Stimulated activated CD4-positive, alpha-beta T cell treated with anti-CD3 and anti-CD28 coated beads, TNF-alpha, amount 100 ng/mL, for 48 hours (primary cell): ENCODE data around the gene KCNMB2.

Experiments
- DNase-seq, 3 donors: peaks; one replicate each; pipeline ENCODE4 v3.0.0-alpha.2; 2020; ENCODE audit warnings: low read depth in 3 of 3

The KCNMB2 gene

DNA sequence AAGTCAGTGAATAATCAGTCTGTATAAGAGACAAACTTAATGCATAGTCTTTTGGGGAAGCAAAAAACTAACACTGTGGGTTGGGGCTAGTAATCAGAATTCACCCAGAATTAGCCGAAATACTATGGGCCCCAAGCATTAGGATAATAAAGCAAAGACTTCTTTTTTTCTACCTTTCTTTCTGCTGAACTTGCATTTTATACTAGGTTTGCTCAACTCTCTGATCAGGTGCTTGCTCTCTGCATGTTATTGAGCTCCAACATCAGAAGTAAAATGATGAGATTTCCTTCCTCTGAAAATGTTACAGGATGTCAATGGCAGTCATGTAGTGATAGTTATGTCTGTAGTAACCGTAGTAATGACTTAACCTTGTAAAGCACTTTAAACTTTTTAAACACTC lies 216.6 kb downstream of the KCNMB2 start:
- DNase-seq, result no peak

DNA sequence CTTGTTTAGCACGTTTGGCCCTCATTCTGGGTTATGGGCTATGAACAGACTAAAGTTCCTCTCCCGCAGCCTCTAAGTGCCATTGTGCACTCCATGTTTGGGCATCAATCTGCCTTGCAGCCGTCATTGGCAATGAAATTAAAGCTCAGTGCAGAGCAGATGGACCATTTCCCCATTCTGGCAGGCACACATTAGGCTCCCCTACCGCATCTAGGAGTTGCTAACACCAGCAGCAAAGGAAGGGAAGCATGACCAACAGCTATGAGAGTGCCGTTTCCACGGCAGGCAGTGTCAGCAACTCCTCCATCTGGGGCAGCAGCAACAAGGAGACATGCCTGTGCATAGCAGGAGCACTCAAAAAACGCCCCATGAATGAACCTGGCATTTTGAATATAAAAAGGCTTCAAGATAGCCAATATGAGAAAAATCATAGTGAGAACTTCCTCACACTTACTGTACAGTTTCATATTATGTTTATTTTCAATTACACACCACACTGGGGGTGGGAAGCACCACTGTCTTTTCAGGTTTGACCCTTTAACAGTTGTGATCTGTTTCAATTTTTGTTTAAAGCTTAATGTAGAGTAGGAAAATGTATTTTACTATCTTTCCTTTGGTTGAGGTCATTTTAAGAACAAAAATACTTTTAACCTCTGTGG lies 218.7 kb downstream of the KCNMB2 start:
- no peak for DNase-seq

DNA sequence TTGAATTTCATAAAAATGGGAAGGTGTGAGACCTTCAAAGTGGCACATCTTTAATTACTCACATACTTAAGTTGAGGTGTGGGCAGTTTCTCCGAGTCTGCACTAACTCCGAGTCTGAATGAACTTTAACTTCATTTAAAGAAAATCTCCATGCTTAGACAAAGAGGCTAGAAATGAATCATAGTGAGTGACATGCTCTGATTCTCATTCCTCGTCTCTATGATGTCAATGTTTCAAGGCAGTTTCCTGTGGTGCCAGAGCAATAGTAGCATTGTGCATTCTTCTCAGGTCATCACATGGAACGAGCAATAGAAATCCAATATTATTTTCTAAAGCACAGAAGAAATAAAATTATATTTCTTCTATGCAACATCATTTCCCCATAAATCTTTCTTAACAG lies 224.8 kb downstream of the KCNMB2 start:
- DNase-seq, result no peak

DNA sequence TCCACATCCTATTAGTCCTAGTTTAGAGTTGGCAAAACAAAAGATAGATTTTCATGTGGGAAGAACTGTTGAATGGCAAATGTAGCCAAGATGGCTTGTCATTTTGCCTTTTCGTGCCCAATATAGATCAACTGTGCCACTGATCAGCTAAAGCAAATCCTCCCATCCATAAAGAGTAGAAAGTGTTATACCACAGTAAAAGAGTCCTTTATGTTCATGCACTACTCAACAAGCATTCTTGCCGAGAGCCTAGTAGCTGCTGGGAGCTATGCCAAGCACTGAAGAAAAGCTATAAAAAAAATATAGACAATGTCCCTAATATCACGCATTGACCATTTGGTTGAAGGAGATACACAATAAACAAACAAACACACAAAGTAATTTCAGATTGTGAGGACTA lies 225.2 kb downstream of the KCNMB2 start:
- DNase-seq, result no peak

DNA sequence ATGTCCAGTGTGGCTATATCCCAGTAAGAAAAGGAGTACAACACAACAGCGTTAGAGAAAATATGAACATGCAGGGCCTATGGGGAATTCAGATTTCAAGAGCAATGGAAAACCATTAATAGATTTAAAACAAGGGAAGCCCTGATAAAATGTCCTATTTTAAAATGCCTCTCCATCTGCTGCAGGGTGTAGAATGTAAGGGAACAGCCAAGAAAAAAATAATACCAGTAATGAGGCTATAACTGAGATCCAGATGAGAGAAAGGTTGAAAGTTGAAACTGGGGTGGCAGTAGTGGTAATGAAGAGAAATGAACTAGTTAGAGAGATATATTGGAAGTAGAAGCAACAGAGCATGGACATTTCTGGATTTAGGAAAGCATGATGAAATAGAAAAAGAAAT lies 226.1 kb downstream of the KCNMB2 start:
- DNase-seq, result no peak

DNA sequence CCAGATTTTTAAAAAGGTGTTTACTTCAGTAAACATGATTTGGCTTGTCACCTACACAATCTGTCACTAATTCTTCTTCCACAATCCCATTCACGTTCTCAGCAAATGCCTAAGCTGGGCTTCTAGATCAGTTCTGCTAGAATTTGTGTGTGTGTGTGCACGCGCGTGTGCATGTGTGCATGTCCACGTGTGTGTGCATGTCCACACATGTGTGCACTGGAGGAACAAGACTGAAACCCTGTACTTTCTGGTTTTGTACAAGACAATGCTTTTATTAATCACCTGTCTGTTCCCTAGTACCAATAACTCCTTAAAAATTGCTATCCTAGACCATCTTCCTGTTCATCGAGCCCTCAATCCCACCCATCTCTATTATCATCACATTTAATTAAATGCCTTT lies 229.2 kb downstream of the KCNMB2 start:
- no peak for DNase-seq

DNA sequence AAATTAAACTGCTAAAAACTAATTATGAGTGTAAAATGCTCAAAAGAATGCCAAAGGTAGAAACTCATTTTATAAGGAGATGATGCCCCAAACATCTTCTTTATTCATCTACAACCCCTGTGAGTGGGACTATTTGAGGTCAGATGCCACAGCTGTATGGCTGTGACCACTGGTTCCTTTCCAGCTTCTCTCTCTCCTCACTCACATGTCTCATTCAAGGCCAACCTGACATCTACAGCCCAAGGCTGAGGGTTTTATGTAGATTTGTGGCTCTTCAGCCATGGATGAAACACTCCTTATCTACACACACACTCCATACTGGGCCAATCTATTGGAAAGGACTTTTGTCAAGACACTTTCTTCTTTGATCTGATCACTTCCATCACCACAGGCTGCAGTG lies 231.3 kb downstream of the KCNMB2 start:
- no peak for DNase-seq

DNA sequence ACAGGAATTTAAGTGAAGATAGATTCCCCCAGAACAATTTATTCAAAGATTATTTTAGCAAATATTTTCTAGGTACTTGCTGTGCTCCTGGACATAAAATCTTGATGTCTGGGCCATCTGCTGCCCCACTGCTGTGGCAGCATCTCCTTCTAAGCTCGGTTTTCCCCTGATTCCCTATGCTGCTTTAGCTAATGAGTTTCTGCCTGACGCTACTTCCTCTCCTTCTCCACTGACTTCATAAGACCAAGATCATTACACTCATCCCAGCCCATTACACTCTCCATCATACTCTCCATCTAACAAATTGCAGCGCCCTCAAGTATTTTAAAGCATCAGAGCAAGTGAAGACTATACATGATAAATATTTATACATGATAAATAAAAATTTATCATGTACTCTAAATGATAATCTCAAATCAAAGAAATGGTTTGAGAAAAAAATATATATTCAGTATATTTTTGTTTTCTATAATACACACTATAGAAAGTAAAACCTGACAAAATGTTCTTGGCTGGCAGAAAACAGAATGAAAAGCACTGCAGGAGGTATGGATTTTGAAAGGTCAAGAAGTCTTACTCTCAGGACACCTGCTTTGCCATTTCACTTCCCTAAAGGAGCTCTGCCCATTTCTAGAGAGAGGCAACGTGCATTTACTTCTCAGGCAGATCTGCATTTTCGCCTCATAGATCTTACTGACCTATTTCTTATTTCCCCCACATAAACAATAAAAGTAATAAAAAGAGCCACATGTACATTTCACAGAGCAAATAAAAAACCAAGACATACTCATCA lies 232.0 kb downstream of the KCNMB2 start:
- no peak for DNase-seq

DNA sequence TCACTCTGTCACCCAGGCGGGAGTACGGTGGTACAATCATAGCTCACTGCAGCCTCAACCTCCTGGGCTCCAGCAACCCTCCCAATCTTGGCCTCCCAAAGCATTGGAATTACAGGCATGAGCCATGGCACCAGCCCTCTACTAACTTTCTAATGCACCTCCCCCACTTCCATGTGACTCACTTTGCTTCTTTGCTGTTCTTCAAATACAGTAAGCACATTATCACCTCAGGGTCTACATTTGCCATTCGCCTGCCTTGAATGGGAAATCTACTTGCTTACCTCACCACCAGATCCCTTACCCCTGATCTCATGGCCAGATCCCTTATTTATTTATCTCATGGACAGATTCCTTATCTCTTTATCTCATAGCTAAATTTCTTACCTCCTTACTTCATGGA lies 235.3 kb downstream of the KCNMB2 start:
- no peak for DNase-seq

DNA sequence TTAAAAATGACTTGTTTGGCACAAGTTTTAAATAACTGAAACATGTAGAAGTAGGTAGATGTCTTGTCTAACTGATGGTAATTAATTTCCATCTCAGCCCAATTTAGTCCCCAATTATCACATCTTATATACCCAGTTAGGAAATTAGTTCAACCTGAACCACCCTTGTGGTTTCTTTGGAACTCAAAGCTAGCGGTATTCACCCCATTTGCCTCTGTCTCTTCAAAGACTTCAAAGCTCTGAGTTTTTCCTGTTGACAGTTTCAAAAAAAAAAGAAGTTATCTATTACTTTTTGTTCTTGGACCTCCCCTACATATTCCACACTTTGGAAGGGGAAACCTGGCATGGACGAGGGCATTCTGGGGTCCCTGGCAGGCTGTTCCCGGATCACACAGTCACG lies 236.5 kb downstream of the KCNMB2 start:
- DNase-seq, result no peak

DNA sequence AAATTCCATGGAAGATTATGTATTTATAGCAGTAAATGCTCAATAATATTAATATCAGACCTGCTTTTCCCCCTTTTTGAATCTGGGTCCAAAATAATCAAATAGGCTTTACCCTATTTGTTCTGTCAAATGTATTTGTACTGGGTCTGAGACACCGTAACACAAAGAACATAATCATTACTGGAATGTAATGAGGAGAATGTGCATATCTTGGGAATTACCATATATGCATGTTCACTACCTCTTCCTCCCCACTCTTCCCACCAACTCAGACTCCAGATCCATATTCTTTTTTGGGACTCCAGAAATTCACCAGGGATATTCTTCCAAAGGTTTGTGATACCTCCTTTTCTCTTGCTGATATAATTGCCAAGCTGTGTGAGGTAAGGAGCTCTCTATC lies 237.1 kb downstream of the KCNMB2 start:
- no peak for DNase-seq

DNA sequence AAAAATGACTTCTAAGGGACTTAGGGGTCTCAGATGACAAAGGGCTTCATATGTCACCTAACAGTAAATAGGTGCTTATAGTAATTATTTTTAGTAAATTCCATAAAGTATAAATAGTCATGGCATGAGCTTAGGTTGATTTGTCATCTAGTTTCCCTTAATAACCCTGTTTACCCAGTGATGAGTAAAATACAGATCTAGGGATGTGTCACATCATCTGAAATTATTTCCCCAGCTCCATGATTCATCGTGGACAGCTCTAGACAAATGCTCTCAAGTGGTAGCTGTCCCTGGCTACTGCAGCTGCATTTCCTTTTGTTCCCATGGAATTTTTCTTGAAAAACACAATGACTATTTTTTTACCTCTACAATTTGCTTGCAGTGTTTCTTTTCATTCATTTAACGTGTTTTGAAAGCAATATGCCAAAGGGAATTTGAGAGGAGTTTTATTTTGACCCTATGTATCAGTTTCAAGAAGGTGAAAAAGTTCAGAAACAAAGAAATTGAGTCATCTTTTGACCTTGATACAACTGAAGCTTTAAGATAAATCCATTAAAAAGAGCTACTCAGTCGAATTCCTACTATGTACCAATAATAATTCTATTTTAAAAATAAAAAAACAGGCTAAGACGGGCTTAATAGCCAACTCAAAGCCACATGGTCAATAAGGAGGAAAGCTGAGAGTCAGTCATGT lies 241.6 kb downstream of the KCNMB2 start:
- DNase-seq, result no peak

DNA sequence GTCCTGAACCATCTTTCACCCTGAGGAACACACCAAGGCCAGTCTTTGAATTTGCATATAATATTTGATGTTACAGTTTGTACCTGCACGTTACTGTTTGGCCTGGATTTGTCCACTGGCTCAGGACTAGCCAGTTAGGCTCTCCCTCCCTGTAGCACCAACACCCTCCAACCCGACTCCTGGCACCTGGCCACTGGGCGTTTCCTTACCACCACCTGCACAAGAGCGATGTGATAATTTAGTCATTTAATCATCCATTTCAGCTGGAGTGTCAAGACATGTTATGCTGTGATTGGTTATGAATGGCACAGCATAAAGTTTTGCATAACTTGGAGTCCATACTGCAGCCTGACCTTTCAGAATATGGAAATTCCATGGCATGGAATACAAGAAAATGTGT lies 242.4 kb downstream of the KCNMB2 start:
- no peak for DNase-seq

DNA sequence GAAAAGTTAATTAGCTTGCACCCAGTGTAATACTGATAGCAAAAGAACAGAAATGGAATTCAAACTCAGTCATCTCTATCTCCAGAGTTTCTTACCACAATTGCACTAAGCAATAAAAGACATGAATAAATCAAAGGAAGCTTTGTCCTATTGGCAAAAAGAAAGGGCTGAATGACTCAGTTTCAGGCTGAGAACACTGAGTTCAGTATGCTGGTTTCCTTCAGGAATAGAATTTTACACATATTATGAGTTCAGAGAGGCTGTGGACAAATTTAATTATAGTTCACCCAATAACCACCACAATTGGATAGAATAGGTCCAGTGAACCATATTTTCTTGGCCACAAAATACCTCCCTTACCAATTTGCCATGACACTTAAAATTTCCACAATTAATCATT lies 249.7 kb downstream of the KCNMB2 start:
- DNase-seq, result no peak

DNA sequence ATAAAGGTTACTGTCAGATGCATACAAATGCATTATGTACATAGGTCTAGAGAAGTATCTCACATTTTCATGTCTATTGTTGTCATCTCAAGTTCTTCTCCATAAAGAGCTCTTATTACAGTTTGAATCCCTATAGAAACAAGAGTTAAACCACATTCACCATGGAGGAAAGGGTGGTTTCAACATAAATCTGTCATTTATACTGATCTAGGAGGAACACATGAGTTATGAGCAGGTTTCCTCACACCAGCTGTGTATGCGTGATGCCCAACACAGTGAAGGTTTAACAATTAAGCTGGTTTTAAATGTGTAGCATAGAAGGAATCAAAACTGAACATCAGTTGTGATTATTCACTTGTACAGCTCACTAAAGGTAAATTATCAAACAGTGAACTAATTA lies 251.7 kb downstream of the KCNMB2 start:
- DNase-seq, result no peak

DNA sequence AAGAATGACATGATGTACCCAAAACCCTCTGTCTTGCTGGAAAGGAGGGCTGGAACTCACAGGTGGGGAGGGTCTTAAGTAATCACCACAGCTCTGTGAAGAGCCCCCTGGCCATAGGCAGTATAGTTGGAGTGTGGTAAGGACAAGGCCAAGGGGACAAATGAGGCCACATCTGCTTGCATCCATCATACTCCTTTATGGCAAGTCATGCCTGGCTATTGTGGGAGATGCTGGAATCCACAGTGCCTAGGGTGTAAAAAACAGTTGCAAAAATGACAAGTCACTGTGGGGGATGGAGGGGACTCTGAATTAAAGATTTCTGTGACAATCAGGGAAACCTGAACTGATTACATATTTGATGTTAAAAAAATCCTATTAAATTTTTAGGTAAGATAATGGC lies 258.5 kb downstream of the KCNMB2 start:
- DNase-seq, result no peak

DNA sequence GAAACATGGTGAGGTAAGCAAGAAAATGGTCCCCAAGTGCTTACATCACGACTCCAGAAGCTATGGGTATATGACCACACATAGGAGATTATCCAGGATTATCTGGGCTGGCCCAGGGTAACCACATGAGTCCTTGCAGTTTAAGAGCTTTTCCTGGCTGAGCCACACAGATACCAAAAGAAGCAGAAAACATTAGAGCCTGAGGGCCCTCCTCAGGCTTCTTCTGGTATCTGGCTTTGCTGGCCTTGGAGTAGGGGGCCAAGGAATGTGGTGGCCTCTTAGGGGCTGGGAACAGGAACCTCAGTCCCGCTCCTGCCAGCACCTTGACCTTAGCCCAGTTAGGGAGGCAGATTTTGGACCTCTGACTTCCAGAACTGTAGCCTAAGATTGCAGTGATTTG lies 259.1 kb downstream of the KCNMB2 start:
- DNase-seq, result no peak

DNA sequence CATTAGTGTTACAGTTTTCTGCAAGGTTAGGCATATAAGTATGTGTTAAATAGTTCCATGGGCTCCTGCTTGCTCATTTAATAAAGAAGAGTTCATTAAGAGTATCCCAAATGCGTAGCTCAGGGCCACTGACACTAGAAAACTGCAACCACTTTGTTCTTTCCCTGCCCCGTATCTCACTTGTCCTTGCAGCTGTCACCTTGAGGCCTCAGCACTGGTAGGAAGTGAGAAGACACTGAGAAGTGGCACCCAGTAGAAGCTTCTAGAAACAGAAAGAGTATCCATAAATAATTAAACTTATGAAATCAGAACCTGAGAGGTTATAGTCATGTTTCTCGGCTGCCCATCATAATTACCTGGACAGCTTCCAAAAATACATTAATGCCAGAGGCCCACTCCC lies 266.0 kb downstream of the KCNMB2 start:
- no peak for DNase-seq

DNA sequence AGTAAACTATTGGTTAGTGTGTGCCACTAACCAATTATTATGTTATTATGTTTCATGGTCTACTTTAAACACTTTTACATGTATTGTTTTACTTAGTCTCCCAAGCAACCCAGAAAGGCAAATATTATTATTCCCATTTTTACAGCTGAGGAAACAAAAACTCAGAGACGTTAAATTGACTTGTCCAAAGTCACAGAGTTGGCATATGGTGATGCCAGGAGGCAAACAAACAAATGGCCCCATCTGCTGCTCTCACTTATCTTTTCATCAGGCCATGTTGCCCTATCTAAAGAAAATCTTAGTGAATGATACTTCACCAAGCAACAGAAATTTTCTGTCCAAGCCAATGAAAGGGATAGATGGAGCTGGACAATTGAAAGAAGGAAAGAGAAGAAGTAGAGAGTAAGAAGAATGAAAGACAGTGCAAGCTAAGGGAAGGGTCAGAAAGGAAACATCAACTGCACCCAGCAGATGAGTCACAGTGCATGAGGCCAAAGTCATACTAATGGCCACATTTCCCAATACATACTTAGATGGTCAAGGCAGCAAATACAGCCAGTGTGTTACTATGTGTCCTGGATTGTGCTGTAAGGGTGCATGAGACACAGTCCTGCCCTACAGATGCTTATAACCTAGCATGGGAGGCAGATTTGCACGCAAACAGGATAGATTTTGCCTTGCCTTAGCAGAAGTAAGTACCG lies 266.9 kb downstream of the KCNMB2 start:
- DNase-seq, result no peak

DNA sequence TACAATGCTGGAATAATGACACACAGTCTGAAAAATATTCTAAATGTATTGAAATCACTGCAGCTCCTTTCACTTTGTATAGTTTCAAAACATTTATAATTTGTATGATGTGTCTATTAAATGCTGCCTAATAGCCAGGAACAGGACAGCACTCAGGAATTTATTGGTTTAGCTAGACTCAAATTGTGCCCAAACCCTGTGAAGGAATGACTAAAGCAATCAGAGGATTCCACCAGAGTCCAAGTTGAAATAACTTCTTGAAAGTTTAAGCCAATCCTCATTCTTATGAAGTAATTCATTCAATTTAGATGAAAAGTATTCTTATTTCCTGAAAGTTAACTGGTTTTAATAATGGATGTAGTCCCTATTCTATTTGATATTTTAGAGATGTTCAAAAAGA lies 268.4 kb downstream of the KCNMB2 start:
- DNase-seq, result no peak

DNA sequence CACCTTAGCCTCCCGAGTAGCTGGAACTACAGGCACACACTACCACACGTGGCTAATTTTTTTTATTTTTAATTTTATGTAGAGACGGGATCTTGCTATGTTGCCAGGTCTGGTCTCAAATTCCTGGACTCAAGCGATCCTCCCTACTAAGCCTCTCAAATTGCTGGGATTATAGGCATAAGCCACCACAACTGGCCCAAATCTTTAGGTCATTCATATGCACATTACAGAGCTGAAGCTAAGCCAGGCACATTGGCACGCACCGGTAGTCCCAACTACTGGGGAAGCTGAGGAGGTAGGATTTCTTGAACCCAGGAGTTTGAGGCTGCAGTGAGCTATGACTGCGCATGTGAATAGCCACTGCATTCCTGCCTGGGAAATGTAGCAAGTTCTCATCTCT lies 269.5 kb downstream of the KCNMB2 start:
- no peak for DNase-seq

DNA sequence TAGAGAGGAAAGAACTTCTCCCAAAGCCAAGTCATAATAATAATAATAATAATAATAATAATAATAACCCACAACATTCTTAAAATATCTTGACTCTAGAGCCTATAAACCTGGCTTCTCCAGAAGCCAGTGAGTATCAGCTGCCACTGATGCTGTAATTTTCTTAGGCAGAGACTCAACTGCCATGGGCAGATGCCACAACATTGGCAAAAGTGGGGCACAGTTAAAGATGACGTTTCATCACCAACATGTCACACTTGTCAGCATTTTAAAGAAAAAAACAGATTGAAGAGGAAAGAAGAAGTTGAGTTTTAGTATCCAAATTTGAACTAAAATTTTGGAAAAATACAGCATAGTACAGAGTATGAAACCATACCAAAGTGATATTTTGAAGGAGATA lies 270.4 kb downstream of the KCNMB2 start:
- DNase-seq, result no peak

DNA sequence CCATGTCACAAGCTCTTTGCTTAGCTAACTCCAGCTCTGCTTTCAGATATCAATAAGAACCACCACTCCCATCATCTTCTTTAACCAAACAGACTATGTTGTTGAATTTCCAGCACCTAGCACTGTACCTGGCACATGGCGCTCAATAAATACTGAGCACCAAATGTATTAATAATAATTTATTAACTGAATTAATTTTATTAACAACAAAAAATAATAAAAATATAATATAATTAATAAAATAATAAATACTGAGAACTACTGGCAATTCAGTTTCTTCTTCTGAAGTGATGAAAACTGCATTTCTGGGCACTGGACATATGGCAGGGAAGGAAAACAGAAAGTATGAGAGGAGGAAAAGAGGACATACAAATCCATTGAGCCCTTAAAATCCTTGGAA lies 271.5 kb downstream of the KCNMB2 start:
- no peak for DNase-seq
